ENCODE results near the gene HPS5.
A peak's percentile ranks its signal among the peaks of the same experiment; 100 is the strongest.

The HPS5 gene

DNA sequence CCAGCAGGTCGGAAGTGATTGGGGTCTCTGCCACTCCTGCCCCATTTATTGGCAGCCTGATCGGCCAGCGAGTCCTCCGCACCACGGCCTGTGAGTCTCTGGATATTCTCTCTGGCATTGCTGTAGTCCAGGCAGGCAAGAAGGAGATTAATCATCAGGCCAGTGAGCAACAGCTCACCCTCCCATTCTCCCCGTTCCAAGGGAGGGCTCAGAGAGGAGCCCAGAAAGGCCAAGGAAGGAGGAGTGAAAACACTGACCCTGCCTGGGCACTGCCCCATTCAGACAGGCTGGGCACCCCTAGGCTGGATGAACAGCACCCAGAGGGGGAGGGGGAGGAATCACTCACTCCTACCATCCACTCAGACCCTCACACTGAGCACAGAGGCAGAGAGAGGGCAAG is 76.5 kb downstream of the HPS5 start:
- TF ChIP-seq, protein P1, sequence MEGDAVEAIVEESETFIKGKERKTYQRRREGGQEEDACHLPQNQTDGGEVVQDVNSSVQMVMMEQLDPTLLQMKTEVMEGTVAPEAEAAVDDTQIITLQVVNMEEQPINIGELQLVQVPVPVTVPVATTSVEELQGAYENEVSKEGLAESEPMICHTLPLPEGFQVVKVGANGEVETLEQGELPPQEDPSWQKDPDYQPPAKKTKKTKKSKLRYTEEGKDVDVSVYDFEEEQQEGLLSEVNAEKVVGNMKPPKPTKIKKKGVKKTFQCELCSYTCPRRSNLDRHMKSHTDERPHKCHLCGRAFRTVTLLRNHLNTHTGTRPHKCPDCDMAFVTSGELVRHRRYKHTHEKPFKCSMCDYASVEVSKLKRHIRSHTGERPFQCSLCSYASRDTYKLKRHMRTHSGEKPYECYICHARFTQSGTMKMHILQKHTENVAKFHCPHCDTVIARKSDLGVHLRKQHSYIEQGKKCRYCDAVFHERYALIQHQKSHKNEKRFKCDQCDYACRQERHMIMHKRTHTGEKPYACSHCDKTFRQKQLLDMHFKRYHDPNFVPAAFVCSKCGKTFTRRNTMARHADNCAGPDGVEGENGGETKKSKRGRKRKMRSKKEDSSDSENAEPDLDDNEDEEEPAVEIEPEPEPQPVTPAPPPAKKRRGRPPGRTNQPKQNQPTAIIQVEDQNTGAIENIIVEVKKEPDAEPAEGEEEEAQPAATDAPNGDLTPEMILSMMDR (IDR thresholded peaks at IDR 0.05; ENCODE audit: low read depth, low read length) = no peak
- in situ Hi-C loops (cut with HindIII; ENCODE audit: low sequenced_read_pairs) = no loop called here

DNA sequence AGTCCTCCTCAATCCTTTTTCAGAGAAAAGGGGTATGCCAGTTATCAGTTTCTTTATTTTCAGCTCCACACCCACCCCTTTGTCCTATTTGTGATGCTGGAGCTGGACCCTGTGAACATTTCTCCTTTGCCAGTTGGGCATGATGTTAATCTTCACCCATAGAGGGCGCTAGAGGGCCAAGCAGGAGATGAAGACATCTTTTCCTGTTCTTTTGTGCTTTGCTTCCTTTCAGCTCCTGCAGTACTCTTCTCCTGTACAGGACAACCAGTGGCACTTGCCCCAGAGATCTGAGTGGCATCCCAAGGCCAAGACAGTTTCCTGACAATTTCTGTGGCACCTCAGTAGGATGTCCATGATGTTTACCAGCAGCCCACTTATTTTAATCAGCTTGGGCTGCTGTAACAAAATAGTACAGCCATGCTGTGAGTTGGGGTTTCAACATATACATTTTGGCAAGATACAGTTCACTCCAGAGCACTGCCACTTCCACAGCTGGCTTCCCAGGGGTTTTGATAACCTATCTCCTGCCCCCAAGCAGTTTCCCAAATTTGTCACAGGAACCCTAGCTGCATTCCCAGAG is 78.1 kb downstream of the HPS5 start:
- peak; percentile 73 for DNase-seq (ENCODE audit: low read depth, low spot score)
- in situ Hi-C loops (cut with HindIII; ENCODE audit: low sequenced_read_pairs) = no loop called here
- no peak overlapping the region for H3K4me3 ChIP-seq (ENCODE audit: low read depth, low read length)
- TF ChIP-seq, protein P1 (IDR thresholded peaks at IDR 0.05; ENCODE audit: low read depth, low read length) = peak; percentile 84

More for the DNA sequence above, 76.5 kb downstream of the HPS5 start:
- no peak overlapping the region for H3K4me3 ChIP-seq (ENCODE audit: low read depth, low read length)
- DNase-seq (ENCODE audit: low read depth, low spot score) = no peak

DNA sequence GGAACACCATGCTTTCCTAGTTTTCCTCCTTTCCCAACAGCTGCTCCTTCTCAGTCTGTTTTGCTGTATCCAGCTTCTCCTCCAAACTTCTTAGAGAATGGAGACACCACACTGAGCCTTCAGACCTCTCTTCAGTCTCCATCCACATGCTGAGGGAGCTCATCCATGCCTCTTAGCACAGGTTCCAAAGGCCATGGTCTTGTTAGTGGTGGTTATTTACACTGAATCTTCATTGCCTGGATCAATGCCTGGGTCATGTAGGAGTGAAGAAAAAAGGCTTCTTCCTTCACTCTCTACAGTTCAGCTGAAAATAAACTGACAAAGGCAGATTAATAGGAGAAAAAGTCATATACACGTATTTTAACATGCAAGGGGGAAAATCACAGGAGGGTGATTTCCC is 82.3 kb downstream of the HPS5 start:
- in situ Hi-C loops (cut with HindIII; ENCODE audit: low sequenced_read_pairs) = no loop called here
- TF ChIP-seq, protein P1 (IDR thresholded peaks at IDR 0.05; ENCODE audit: low read depth, low read length) = no peak
- no peak for DNase-seq (ENCODE audit: low read depth, low spot score)
- H3K4me3 ChIP-seq (ENCODE audit: low read depth, low read length) = no peak overlapping the region

DNA sequence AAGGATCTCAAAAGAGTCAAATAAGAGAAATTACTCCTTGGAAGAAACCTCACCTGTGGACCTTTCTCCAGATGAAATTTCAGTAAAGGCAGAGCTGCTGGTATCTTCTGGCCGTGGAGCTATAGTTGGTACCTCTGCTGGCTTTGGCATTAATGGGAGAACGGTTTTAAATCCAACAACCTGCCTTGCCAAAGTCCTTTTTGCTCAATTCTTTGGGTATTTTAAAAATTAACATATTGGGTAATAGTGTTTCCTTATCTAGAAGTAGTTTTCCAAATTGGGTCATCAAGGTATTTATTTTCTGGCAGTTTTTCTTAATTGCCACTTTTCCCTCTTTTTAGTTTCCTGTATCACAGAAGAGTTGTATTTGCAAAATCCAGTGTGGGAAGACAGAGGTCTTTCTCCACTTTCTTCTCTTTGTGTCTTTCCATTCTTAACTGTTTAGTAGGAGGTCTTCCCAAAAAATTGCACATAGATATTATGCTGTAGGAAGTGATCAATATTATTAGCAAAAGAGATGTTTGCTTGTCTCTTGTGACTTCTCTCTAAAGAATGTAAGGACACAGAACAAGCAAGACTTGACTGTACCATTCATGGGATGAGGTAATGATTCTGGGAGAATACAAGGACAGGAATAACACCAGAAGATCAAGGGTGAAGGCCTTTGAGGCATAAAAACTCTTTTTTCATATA is 85.1 kb downstream of the HPS5 start, which contains the start of gene SAA4:
Gene SAA4, minus strand, starts transcription at position 139 of the 693 bp plus-strand sequence. CDS start 876 bp downstream, outside the sequence.
- H3K4me3 ChIP-seq (ENCODE audit: low read depth, low read length) = no peak within 1 kb of the TSS
- no peak for DNase-seq (ENCODE audit: low read depth, low spot score)
- TF ChIP-seq, protein P1 (IDR thresholded peaks at IDR 0.05; ENCODE audit: low read depth, low read length) = no peak
- in situ Hi-C loops (cut with HindIII; ENCODE audit: low sequenced_read_pairs) = no loop called here

DNA sequence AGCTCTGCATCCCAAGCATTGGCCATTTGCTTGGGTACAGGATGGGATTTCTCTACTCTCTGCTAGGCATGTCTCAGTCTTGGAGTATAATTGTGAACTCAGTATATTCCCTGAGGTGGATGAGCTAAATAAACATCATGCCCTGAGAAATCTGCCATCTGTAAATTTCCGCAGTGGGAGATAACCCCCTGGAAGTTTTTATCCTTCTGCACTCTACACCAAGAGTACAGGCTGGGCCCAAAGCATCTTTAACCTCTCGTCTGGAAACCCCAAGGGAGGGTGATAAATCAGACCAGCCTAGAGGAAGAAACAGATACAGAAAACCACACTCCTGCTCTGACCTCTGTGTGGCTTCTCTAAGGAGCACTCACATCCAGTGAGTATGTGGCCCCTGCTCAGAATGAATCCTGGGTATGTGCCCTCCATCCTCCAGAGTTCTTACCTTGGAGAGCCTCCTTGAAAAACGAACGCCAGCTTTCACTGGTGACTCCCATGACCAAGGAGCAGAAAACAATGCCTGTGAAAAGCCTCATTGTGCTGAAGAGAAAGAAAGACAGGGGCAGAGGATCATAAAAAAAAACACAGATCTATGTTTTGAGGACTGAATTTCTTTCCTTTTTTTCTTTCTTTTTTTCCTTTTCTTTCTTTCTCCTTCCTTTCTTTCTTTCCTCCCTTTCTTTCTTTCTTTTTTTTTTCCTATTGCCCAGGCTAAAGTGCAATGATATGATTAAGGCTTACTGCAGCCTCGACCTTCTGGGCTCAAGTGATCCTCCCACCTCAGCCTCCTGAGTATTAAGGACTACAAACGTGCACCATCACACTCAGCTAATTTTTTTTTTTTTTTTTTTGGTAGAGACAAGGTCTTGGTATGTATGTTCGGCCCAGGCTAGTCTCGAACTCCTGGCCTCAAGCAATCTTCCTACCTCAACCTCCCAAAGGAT is 86.3 kb downstream of the HPS5 start:
- in situ Hi-C loops (cut with HindIII; ENCODE audit: low sequenced_read_pairs) = no loop called here
- DNase-seq (ENCODE audit: low read depth, low spot score) = no peak
- TF ChIP-seq, protein P1 (IDR thresholded peaks at IDR 0.05; ENCODE audit: low read depth, low read length) = no peak
- H3K4me3 ChIP-seq (ENCODE audit: low read depth, low read length) = no peak overlapping the region

DNA sequence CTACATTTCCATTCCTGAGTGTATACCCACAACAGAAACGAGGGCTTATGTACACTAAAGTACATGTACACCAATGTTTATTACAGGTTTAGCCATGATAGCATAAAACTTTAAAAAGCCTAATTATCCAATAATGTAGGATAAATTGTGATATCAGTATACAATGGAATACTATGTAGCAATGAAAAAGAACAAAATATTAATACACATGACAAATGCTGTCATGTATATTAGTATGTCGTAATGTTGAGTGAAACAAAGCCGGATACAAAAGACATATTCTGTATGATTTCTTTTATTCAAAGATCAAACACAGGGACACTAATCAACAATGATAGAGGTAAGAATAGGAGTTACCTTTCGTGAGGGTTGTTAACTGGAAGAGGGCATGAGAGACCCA is 88.0 kb downstream of the HPS5 start:
- TF ChIP-seq, protein P1 (IDR thresholded peaks at IDR 0.05; ENCODE audit: low read depth, low read length) = no peak

More for the DNA sequence above, 88.0 kb downstream of the HPS5 start:
- in situ Hi-C loops (cut with HindIII; ENCODE audit: low sequenced_read_pairs) = no loop called here
- no peak for DNase-seq (ENCODE audit: low read depth, low spot score)
- H3K4me3 ChIP-seq (ENCODE audit: low read depth, low read length) = no peak overlapping the region
